Panc1 (cell line): ENCODE data around the gene CEP120.

ENCODE experiments used
- CTCF ChIP-seq: fragments of 450-650 bp; IDR thresholded peaks from 2 replicates; pipeline ENCODE4 v1.5.1; 2017; ENCODE audit warnings: mild to moderate bottlenecking
- POLR2AphosphoS5 ChIP-seq: IDR thresholded peaks from 2 replicates; pipeline ENCODE4 v1.6.1; 2012; ENCODE audit warnings: mild to moderate bottlenecking, low read depth, low read length, moderate library complexity
- REST ChIP-seq, 2 experiments: IDR thresholded peaks; 2 replicates each; pipeline ENCODE4 v1.6.1; 2011 to 2012; ENCODE audit warnings: low read depth in 2 of 2, control low read depth in 1 of 2, low read length in 1 of 2, mild to moderate bottlenecking in 1 of 2, moderate library complexity in 1 of 2; ENCODE audit not compliant: insufficient read depth in 1 of 2

- no peak for TF ChIP-seq POLR2AphosphoS5
- no peak for TF ChIP-seq CTCF
- TF ChIP-seq REST (IDR thresholded peaks at IDR 0.05; ENCODE audit: insufficient read depth in 1 of 2, low read depth in 2 of 2, low read length in 1 of 2): no peak
Observed at GRCh38 chr5:123359454-123360200, 63.6 kb downstream of the CEP120 start.
